GM19193 (cell line): ENCODE results near the gene RASD2.

Experiments
- POLR2A ChIP-seq: IDR thresholded peaks from 4 replicates; pipeline ENCODE4 v1.6.1; 2011; ENCODE audit not compliant: insufficient read depth, insufficient read length; ENCODE audit errors: extremely low read depth

Gene RASD2

DNA sequence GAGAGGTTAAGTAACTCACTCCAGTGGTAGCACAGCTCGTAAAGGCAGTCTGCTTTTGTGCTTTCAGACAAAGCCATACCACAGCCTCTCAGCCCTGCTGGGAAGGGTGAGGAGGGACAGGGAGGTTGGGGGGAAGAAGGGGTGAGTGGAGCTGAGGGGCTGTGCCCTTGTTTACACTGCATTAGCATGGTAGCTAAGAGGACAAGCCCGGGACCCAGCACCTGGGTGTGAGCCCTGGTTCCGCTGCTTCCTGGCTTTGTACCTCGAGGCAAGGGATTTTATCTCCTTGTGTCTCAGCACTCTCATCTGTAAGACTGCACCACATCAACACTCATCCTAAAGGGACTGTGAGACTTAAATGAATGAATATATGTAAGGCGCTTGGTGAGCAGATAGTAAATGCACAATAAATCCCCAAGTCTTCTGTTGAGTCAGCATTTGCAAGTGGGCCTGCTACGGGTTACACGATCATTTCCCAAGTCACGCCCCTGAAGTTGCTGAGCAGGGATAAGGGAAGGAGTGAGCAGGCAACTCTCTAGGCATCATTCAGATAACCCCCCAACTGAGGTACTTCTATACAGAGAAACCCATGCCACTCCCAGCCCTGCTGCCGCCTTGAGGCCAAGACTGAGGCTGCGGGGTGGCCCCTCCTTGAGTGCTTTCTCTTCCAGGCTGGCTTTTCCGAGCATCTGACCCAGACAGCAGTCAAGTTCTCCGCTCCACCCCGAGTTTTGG, 7.5 kb downstream of the RASD2 start:
- no peak for TF ChIP-seq POLR2A

DNA sequence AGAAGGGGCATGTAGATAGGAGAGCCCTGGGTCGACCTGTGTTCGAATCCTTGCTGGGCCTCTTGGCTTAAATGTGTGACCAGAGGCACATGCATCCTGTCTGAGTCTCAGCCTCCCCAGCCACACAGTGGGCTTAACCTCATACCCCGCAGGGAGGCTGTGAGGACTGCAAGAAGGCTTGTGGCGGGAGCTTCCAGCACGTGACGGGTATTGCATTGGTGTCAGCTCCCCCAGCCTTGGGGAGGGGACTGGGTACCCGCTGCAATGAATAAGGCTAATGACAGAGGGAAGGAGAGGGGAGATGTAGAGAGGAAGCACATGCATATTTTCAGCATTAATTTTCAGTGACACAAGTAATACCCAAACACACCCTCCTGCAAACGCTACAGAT, 8.1 kb downstream of the RASD2 start:
- TF ChIP-seq POLR2A, result no peak

DNA sequence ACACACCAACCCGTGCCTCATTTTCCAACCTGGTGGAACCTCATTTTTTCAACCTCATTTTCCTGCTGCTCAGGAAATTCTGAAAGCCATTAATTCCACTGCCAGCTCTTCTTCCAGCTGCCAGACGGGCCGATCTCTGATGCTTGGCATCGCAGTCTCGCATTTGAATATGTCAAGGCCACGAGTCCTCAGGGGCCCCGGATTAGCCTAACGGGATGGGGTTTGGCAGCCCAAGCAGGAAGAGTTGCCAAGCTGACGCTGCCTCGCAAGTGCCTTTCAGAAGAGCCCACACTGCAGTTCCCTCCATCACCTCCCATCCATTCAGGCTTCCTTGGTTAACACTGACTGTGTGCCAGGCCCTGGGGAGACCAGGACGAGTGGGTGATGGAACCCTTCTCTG, 8.7 kb downstream of the RASD2 start:
- TF ChIP-seq POLR2A, result no peak

- TF ChIP-seq POLR2A, result no peak
These were observed 11.0 kb downstream of the RASD2 start for GRCh38 chr22:35551549-35552177.

GRCh38 chr22:35552196-35552842, 11.7 kb downstream of the RASD2 start:
- TF ChIP-seq POLR2A, result no peak

DNA sequence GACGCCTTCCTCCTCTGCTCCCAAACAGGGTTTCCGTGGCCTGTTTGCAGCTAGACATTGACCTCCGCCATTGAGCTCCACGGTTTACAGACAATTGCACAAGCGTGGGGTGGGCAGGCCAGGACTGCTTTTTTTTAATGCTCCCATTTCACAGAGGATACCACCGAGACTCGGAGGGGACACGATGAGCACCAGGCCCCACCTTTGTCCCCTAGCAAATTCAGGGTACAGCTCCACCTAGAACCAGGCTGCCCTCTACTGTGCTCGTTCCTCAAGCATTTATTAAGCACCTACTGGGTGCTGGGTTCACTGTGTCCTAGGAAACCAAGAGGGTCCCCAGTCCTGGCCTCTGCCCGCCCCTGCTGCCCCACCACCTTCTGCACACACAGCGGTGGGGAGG, 12.2 kb downstream of the RASD2 start:
- TF ChIP-seq POLR2A, result no peak

DNA sequence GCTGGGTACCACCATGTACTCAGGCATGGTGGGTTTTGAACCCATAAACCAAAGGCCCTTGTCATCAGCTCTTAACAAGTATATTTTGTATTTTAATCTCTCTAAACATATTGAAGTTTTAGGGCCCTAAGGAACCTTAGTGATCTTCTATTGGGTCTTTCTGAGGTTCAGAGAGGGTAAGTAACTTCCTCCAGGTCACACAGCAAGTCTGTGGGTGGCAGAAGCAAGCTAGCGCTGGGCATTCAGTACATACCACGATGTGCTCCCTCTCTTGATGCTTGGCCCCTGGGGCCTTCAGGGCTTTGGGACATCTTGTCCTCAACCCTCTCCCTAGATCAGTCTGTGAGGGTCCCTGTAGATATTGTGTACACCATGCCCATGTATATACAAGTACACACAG, 12.7 kb downstream of the RASD2 start:
- no peak for TF ChIP-seq POLR2A

GRCh38 chr22:35554297-35554845, 13.7 kb downstream of the RASD2 start:
- TF ChIP-seq POLR2A, result no peak

DNA sequence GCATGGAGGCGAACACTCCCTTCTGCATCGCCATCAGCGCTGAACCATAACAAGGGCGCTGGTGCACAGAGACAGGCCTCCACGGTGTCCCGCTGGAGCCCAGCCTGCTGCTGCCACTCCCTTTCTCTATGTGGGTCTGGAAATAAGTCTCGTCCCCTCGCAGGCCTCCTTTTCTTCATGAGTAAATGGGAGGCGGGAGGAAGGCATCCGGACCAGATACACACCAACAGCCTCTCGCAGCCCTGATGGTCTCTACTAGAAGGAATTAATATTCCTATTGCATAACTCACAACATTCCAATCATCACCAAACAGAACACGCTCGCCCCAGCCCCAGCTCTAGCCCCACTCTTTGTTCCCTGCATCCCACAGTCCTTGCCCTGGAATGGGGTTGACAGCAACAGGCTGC, 14.9 kb downstream of the RASD2 start:
- no peak for TF ChIP-seq POLR2A

GRCh38 chr22:35555946-35556547, 15.4 kb downstream of the RASD2 start:
- TF ChIP-seq POLR2A, result no peak

- TF ChIP-seq POLR2A, result no peak
These were observed 16.0 kb downstream of the RASD2 start for GRCh38 chr22:35556666-35557065.

GRCh38 chr22:35558031-35558430, 17.4 kb downstream of the RASD2 start:
- no peak for TF ChIP-seq POLR2A

DNA sequence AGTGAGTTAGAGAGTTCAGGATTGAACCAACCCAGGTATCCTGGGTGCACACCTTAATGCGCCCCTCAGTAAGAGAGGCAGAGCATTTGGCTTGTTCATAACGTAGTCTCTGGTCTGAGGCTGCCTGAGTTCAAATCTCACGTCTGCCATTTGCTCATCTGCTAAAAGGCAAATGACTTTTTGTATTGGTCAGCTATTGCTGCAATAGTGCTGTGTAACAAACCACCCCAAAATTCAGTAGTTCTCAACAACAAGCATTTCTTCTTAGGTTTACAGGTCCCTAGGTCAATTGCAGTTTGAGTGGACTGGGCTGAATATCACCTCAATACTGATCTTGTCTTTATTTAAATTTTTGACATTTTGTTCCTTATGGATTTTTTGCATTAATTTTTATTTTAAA, 18.1 kb downstream of the RASD2 start:
- no peak for TF ChIP-seq POLR2A

GRCh38 chr22:35559354-35560005, 18.8 kb downstream of the RASD2 start:
- TF ChIP-seq POLR2A, result no peak

DNA sequence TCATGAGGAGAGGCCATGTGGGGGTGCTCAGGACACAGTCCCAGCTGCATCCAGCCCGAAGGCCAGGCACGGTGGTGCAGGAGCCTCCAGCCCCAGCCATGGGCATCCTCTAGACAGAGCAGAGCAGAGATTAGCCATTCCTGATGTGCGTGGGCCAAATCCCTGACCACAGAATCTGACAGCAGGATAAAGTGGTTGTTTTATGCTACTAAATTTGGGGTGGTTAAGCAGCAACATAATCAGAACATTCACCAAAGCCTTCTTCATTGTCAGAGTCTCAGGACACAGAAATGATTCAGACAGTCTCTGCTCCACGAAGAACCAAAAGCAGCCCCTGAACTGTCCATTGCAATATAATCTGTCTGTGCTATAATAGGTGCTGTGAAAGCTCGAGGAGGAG, 19.7 kb downstream of the RASD2 start:
- no peak for TF ChIP-seq POLR2A
